Muscle of leg (tissue), 11 donors: ENCODE measurements around the gene SUN2. TPM values are rescaled to one million over a fixed set of nuclear protein-coding genes. Genes with fewer than 3 reads are reported as not detected.

Source experiments
- DNase-seq: peaks from one replicate; pipeline ENCODE4 v3.0.0; 2013
- H3K27ac ChIP-seq: one replicate; pipeline ENCODE4 v1.5.1; 2013; ENCODE audit warnings: mild to moderate bottlenecking, low read length, control low read depth
- H3K27me3 ChIP-seq: one replicate; pipeline ENCODE4 v1.6.1; 2013; ENCODE audit warnings: low read length; ENCODE audit not compliant: control insufficient read depth, insufficient read depth
- H3K36me3 ChIP-seq: one replicate; pipeline ENCODE4 v1.6.1; 2013; ENCODE audit warnings: low read length; ENCODE audit not compliant: control insufficient read depth, insufficient read depth
- H3K4me1 ChIP-seq: one replicate; pipeline ENCODE4 v1.6.1; 2013; ENCODE audit warnings: low read length; ENCODE audit not compliant: control insufficient read depth, insufficient read depth
- H3K4me3 ChIP-seq: one replicate; pipeline ENCODE4 v1.5.1; 2013; ENCODE audit warnings: low read length, control low read depth
- H3K9me3 ChIP-seq: replicated peaks from 2 replicates; pipeline ENCODE4 v1.6.1; 2013; ENCODE audit warnings: low read depth, low read length; ENCODE audit not compliant: control insufficient read depth
- WGBS: methylation state at CpG from one replicate; pipeline ENCODE4 v1.1.5; 2013; ENCODE audit warnings: missing lambda C conversion rate; ENCODE audit not compliant: insufficient coverage; 5-methylcytosine and 5-hydroxymethylcytosine counted together
- polyA plus RNA-seq, 8 donors: library from polyadenylated mRNA; unstranded; fragments of 120-200 nt; gene quantifications; one replicate each; pipeline versions ENCODE4 v1.2.1 to v1.2.3, GENCODE V29; 2013; ENCODE audit warnings: inconsistent platforms in 1 of 8, low replicate concordance in 1 of 8; ENCODE audit not compliant: insufficient read length in 8 of 8, insufficient read depth in 1 of 8
- total RNA-seq: library from RNA; stranded (reverse); fragments of 120-200 nt; gene quantifications from one replicate; pipeline ENCODE4 v1.2.4, GENCODE V29; 2013

Gene SUN2
- total and polyA plus RNA-seq, 9 donors, result 37.6 to 63.8 (median 56.1) TPM

DNA sequence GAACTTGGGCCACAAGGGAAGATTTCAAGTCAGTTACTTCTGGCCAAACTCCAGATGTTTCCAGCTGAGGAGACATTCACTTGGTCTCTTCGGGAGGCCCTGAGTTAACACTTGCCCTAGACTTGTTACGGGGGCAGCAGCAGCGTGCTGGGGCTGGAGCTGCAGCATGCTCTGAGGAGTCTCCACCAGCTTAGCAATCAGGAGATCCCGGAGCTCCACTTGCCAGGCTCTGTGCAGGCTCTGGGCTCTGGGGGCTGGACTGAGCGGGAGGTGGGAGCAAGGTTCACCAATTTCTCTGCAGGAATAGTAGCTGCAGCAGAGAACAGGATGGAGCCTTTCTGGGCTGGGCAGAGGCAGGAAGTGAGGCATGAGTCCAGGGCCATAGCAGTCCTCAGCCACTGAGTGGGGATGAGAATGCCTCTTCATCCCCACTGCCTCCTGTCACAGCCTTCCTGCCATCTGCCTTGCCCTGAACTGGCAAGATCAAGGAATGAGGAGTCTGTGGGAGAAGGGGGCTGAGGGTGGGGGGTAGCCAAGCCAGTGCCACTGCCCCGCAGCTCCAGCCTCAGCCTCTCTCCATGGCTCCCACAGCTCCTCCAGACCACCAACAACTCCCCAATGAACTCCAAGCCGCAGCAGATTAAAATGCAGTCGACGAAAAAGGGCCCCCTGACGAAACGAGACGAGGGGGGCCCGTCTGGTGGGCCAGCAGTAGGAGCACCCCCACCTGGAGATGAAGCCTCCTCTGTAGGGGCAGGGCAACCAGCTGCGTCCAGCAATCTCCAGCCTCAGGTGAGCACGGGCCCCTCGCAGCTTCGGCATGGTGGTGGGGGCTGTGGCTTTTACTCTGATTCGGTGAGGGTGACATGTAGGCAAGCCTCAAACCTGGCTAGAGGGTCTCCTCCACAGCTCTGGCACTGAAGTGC is 26.7 kb downstream of the SUN2 start:
- no peaks in the 10 kb centered on the region for H3K27me3 ChIP-seq
- no peak overlapping the region for H3K4me3 ChIP-seq
- peaks cover 93% of the 10 kb centered on the region for H3K36me3 ChIP-seq
- H3K27ac ChIP-seq, result no peak overlapping the region
- no peak for DNase-seq
- no peaks in the 10 kb centered on the region for H3K9me3 ChIP-seq
- H3K4me1 ChIP-seq, result peaks cover 23% of the 10 kb centered on the region
- WGBS, result 90% methylated on average over 15 of the region's 18 CpGs

DNA sequence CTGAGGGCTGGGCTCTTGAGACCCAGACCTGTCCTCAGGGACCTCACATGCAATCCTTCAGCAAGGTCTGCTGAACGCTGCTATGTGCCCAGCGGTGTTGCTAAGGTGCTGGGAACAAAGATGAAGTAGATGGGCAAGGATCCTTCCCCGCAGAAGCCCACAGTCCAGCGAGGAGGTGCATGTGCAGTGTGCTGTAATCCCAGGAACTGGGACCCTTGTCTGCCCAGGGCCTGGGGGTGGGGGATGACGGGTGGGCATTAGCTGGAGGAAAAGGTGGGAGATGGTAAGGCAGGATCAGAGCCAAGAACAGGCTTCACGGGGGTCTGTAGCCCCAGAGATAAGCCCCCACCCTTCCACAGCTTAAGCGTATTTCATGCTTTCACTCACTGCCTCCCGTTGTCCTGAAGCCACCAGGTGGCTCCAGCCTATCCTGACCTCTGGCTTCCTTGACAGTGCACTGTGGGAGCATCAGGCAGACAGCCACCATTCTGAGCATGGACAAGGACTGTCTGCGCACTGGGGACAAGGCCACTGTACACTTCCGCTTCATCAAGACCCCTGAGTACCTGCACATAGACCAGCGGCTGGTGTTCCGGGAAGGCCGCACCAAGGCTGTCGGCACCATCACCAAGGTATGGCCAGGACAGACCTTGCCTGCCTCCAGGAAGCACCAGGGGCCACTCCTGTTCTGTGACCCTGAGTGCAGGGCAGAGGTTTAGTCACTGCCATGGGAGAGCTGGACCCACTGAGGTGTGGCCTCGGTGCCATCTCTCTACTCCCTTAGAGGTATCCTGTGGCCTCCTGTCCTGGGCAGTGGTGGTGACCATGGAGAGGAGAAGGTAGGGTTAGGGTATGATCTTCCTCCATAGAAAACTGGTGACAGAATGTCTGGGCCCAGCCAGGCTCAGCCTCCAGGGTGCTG is 28.0 kb downstream of the SUN2 start:
- 98% methylated on average over 9 of the region's 15 CpGs for WGBS
- no peak for DNase-seq
- H3K27ac ChIP-seq, result no peak overlapping the region
- no peak overlapping the region for H3K4me3 ChIP-seq
- no peaks in the 10 kb centered on the region for H3K27me3 ChIP-seq
- H3K36me3 ChIP-seq, result peaks cover 96% of the 10 kb centered on the region
- H3K9me3 ChIP-seq, result no peaks in the 10 kb centered on the region
- peaks cover 9% of the 10 kb centered on the region for H3K4me1 ChIP-seq

DNA sequence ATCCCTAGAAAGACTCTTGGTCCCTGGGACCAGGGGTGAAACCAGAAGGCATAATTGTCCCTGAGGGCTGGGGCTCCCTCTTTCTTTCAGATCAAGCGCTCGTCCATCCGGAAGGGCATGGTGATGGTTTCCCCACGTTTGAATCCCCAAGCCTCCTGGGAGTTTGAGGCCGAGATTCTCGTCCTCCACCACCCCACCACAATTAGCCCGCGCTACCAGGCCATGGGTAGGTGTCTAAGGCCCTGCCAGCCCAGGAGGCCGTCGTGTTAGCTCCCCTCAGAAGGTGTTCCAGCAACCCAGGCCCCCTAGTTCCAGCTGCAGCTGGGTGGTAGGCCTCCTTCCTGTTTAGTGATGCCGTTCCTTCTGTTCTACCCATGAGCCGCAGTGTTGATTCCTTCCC is 28.7 kb downstream of the SUN2 start:
- H3K4me3 ChIP-seq, result no peak overlapping the region
- H3K27ac ChIP-seq, result no peak overlapping the region
- H3K27me3 ChIP-seq, result no peaks in the 10 kb centered on the region
- H3K4me1 ChIP-seq, result peaks cover 3% of the 10 kb centered on the region
- WGBS, result 95% methylated on average over 11 of the region's 12 CpGs
- no peak for DNase-seq
- no peaks in the 10 kb centered on the region for H3K9me3 ChIP-seq
- H3K36me3 ChIP-seq, result peaks cover 96% of the 10 kb centered on the region

DNA sequence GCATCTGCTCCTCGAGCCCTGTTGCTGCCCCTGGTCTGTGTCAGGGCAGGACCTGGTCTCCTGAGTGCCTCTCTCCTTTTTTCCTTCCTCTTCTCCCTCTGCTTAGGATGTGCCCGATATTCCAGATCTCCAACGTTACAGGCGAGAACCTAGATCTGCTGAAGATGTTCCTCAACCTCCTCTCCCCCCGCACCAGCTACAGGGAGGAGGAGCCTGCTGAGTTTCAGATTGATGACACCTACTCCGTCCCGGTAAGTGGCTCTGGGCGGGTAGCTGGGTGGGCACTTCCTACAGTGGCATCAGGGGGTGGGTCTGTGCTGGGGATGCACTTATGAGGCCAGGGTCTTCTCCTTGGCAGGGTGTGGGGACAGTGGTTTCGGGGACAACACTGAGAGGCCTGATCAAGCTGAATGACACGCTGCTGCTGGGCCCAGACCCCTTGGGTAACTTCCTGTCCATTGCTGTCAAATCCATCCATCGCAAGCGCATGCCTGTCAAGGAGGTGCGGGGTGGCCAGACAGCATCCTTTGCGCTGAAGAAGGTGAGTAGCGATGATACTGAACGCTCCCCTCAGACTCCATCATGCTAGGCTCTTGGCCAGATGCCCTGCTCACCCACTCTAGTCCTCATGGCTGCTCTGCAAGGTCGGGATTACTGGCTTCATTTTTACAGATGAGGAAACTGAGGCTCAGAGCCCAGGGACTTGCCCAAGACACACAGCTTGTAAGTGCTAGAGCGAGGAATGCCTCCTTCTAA is 29.7 kb downstream of the SUN2 start:
- no peaks in the 10 kb centered on the region for H3K9me3 ChIP-seq
- H3K27me3 ChIP-seq, result no peaks in the 10 kb centered on the region
- no peaks in the 10 kb centered on the region for H3K4me1 ChIP-seq
- DNase-seq, result no peak
- no peak overlapping the region for H3K4me3 ChIP-seq
- WGBS, result 92% methylated on average over 13 of the region's 18 CpGs
- no peak overlapping the region for H3K27ac ChIP-seq
- H3K36me3 ChIP-seq, result peaks cover 93% of the 10 kb centered on the region

DNA sequence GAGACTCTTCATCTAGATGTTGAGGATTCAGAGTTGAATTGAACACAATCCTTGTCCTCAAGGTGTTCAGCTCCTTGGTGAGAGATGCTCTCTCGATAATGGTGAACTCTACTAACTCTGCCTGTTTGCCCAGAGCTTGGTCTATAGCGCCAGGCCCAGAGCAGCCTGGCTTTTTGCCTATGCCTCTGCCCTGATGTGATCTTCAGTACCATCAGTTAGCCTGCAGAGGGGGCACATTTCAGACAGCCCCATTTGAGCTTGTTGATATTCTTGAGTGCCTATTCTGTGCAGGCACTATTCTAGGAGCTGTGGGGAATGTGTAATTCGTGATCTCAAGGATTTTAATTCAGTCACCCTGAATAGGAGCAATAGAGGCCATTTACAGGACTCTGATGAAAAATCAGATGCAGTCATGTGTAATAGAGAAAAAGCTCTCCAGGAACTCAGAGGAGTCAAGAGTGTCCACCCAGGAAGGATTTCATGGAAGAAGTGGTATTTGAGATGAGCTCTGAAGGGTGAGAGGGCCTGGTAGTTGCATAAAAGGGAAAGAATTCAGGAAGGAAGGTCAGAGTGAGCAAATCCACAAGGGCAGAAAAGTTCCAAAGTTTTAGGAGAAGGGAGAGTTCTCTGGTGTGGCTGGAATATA is 30.7 kb downstream of the SUN2 start:
- Histone ChIP-seq H3K27me3 (no peaks in the 10 kb centered on the region), H3K4me3 (no peak overlapping the region), H3K27ac (no peak overlapping the region), H3K4me1 (no peaks in the 10 kb centered on the region), H3K9me3 (no peaks in the 10 kb centered on the region), H3K36me3 (peaks cover 88% of the 10 kb centered on the region)
- WGBS, result 88% methylated on average over 3 of the region's 3 CpGs
- no peak for DNase-seq

DNA sequence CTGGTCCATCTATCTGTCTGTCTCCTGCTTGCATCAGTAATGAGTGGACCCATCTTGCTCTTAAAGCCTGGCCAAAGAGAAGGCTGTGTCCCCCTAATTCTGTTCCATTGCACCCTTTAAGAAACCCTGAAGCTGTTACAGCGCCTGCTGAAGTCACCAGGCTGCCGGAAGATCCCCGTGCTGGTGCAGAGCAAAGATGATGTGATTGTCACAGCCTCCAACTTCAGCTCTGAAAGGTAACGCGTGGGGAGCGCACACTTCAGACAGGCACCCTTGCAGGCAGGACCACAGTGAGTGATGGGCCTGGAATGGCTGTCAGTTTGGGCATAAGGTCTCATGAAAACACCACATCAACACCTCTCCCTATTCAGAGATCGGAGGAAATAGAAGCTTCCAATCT is 31.6 kb downstream of the SUN2 start:
- 95% methylated on average over 4 of the region's 7 CpGs for WGBS
- Histone ChIP-seq H3K9me3 (no peaks in the 10 kb centered on the region), H3K27ac (no peak overlapping the region), H3K4me3 (no peak overlapping the region), H3K36me3 (peaks cover 82% of the 10 kb centered on the region), H3K27me3 (no peaks in the 10 kb centered on the region), H3K4me1 (no peaks in the 10 kb centered on the region)
- no peak for DNase-seq

DNA sequence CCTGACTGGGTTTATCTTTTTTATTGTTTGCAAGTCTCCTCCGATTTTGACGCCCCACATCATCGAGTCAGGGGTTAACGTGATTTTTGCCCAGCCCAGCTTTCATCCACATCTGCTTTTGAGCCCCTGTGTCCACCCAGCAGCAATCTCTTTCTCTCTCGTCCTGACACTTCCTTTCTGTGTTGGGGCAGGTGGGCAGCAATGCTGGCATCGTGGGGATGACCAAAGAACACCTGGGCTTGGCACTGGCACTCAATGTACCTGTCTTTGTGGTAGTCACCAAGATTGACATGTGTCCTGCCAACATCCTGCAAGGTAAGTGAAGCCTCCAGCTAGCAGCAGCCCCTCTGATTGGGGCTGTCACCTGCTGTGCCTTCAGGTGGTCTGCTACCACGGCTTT is 34.2 kb downstream of the SUN2 start:
- no peak overlapping the region for H3K27ac ChIP-seq
- no peak for DNase-seq
- WGBS, result 93% methylated on average over 6 of the region's 7 CpGs
- H3K4me3 ChIP-seq, result no peak overlapping the region
- H3K27me3 ChIP-seq, result no peaks in the 10 kb centered on the region
- H3K9me3 ChIP-seq, result no peaks in the 10 kb centered on the region
- peaks cover 76% of the 10 kb centered on the region for H3K36me3 ChIP-seq
- no peaks in the 10 kb centered on the region for H3K4me1 ChIP-seq

DNA sequence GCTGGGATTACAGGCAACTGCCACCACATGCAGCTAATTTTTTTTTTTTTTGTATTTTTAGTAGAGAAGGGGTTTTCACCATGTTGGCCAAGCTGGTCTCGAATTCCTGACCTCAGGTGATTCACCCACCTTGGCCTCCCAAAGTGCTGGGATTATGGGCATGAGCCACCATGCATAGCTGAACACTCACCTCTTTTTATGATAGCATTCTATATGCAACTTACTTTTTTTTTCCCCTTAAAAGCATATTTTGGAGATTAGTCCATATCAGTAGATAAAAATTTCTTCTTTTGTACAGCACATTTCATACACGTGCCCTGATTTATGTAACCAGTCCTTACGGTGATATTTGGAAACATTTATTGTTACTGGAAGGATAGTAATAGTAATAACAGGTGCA is 35.4 kb downstream of the SUN2 start:
- no peaks in the 10 kb centered on the region for H3K27me3 ChIP-seq
- H3K36me3 ChIP-seq, result peaks cover 76% of the 10 kb centered on the region
- H3K4me1 ChIP-seq, result peaks cover 11% of the 10 kb centered on the region
- no CpG with 5 or more reads among the region's 3 CpGs for WGBS
- H3K4me3 ChIP-seq, result no peak overlapping the region
- no peak overlapping the region for H3K27ac ChIP-seq
- DNase-seq, result no peak
- H3K9me3 ChIP-seq, result no peaks in the 10 kb centered on the region

DNA sequence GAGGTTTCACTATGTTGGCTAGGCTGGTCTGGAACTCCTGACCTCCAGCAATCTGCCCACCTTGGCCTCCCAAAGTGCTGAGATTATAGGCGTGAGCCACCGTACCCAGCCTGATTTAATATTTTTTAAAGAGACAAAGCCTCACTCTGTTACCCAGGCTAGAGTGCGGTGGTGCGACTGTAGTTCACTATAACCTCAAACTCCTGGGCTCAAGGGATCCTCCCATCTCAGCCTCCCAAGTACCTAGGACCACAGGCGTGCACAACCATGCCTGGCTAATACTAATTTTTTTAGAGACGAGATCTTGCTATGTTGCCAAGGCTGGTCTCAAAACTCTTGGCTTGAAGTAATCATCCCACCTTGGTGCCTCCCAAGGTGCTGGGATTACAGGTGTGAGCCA is 36.6 kb downstream of the SUN2 start:
- 92% methylated on average over 5 of the region's 6 CpGs for WGBS
- H3K27ac ChIP-seq, result no peak overlapping the region
- peaks cover 70% of the 10 kb centered on the region for H3K36me3 ChIP-seq

More for the DNA sequence above, 36.6 kb downstream of the SUN2 start:
- DNase-seq, result no peak
- H3K9me3 ChIP-seq, result no peaks in the 10 kb centered on the region
- no peaks in the 10 kb centered on the region for H3K27me3 ChIP-seq
- H3K4me3 ChIP-seq, result no peak overlapping the region
- H3K4me1 ChIP-seq, result peaks cover 22% of the 10 kb centered on the region
